ENCODE data around the gene CEP76.

DNA sequence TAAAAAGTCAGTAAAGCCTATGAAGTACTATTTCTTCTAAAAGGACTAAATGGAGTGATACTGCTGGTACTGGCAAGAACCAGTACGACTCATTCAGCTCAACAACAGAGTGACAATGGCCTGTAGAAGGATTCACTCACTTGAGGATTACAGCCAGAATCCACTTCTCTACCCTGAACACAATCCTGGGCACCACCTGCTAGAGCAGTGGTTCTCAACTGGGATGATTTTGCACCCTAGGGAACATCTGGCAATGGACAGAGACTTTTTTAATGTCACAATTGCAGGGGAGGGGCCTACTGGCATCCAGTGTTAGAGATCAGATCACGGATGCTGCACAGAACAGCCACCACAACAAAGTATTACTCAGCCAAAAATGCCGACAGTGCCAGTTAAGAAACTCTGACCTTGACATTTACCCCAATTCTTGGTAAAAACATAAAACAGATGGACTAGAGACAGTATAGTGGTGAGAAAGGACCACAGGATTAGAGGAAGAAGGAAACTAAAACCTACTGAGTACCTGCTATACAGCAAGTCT is 49.6 kb downstream of the CEP76 start:
- TF ChIP-seq MXI1 (conservative IDR thresholded peaks at IDR 0.05; ENCODE audit: poor library complexity, severe bottlenecking) = no peak
- TF ChIP-seq, protein P1, sequence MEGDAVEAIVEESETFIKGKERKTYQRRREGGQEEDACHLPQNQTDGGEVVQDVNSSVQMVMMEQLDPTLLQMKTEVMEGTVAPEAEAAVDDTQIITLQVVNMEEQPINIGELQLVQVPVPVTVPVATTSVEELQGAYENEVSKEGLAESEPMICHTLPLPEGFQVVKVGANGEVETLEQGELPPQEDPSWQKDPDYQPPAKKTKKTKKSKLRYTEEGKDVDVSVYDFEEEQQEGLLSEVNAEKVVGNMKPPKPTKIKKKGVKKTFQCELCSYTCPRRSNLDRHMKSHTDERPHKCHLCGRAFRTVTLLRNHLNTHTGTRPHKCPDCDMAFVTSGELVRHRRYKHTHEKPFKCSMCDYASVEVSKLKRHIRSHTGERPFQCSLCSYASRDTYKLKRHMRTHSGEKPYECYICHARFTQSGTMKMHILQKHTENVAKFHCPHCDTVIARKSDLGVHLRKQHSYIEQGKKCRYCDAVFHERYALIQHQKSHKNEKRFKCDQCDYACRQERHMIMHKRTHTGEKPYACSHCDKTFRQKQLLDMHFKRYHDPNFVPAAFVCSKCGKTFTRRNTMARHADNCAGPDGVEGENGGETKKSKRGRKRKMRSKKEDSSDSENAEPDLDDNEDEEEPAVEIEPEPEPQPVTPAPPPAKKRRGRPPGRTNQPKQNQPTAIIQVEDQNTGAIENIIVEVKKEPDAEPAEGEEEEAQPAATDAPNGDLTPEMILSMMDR (IDR thresholded peaks at IDR 0.05; ENCODE audit: poor library complexity, severe bottlenecking) = no peak
- TF ChIP-seq EZH2 (IDR thresholded peaks at IDR 0.05; ENCODE audit: borderline replicate concordance, insufficient read depth, low read length, poor library complexity, severe bottlenecking) = no peak
- TF ChIP-seq POLR2AphosphoS5 (IDR thresholded peaks at IDR 0.05) = no peak
- TF ChIP-seq, protein P2, sequence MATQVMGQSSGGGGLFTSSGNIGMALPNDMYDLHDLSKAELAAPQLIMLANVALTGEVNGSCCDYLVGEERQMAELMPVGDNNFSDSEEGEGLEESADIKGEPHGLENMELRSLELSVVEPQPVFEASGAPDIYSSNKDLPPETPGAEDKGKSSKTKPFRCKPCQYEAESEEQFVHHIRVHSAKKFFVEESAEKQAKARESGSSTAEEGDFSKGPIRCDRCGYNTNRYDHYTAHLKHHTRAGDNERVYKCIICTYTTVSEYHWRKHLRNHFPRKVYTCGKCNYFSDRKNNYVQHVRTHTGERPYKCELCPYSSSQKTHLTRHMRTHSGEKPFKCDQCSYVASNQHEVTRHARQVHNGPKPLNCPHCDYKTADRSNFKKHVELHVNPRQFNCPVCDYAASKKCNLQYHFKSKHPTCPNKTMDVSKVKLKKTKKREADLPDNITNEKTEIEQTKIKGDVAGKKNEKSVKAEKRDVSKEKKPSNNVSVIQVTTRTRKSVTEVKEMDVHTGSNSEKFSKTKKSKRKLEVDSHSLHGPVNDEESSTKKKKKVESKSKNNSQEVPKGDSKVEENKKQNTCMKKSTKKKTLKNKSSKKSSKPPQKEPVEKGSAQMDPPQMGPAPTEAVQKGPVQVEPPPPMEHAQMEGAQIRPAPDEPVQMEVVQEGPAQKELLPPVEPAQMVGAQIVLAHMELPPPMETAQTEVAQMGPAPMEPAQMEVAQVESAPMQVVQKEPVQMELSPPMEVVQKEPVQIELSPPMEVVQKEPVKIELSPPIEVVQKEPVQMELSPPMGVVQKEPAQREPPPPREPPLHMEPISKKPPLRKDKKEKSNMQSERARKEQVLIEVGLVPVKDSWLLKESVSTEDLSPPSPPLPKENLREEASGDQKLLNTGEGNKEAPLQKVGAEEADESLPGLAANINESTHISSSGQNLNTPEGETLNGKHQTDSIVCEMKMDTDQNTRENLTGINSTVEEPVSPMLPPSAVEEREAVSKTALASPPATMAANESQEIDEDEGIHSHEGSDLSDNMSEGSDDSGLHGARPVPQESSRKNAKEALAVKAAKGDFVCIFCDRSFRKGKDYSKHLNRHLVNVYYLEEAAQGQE (IDR thresholded peaks at IDR 0.05; ENCODE audit: borderline replicate concordance) = no peak
- no peak for TF ChIP-seq RAD21 (conservative IDR thresholded peaks at IDR 0.05)
- no peak for TF ChIP-seq SMC3 (conservative IDR thresholded peaks at IDR 0.05; ENCODE audit: poor library complexity)

All from neural cell (in vitro differentiated cells).